Hematopoietic multipotent progenitor cell treated with erythropoietin and hydrocortisone succinate and interleukin-3 and kit ligand, for 17 days (in vitro differentiated cells): ENCODE results near the gene PCP4.
"Not testable (repeated sequence)": the region's sequence is repeated elsewhere in the genome, so short reads cannot be mapped to it uniquely, and the experiment has no call there.

ENCODE experiments used
- DNase-seq: peaks from one replicate; pipeline ENCODE4 v3.0.0-alpha.2; 2015; ENCODE audit warnings: low spot score

The PCP4 gene

GRCh38 chr21:39866093-39866492 lies 1.1 kb upstream of the PCP4 start:
- no peak for DNase-seq

- no peak for DNase-seq
These were observed 2.0 kb downstream of the PCP4 start for GRCh38 chr21:39869141-39869818.

GRCh38 chr21:39873687-39874086 lies 6.4 kb downstream of the PCP4 start:
- DNase-seq: no peak

GRCh38 chr21:39874206-39874605 lies 7.0 kb downstream of the PCP4 start:
- DNase-seq: no peak

GRCh38 chr21:39874759-39875158 lies 7.5 kb downstream of the PCP4 start:
- DNase-seq: no peak

- no peak for DNase-seq
These were observed 14.4 kb downstream of the PCP4 start for GRCh38 chr21:39881661-39882060.

GRCh38 chr21:39882151-39882838 lies 15.1 kb downstream of the PCP4 start:
- no peak for DNase-seq

- no peak for DNase-seq
These were observed 15.6 kb downstream of the PCP4 start for GRCh38 chr21:39882839-39883195.

GRCh38 chr21:39885119-39885848 lies 18.0 kb downstream of the PCP4 start:
- no peak for DNase-seq

- no peak for DNase-seq
These were observed 21.6 kb downstream of the PCP4 start for GRCh38 chr21:39888848-39889247.

GRCh38 chr21:39891111-39891510 lies 23.9 kb downstream of the PCP4 start:
- DNase-seq: no peak

GRCh38 chr21:39891863-39892262 lies 24.6 kb downstream of the PCP4 start:
- not testable (repeated sequence) for DNase-seq

GRCh38 chr21:39900491-39900890 lies 33.3 kb downstream of the PCP4 start:
- DNase-seq: no peak

GRCh38 chr21:39900911-39901310 lies 33.7 kb downstream of the PCP4 start:
- DNase-seq: no peak

- DNase-seq: no peak
These were observed 35.7 kb downstream of the PCP4 start for GRCh38 chr21:39902986-39903385.

GRCh38 chr21:39904457-39904856 lies 37.2 kb downstream of the PCP4 start:
- DNase-seq: no peak

GRCh38 chr21:39908265-39908923 lies 41.2 kb downstream of the PCP4 start:
- no peak for DNase-seq

GRCh38 chr21:39911286-39912199 lies 44.3 kb downstream of the PCP4 start:
- DNase-seq: no peak

GRCh38 chr21:39913706-39914305 lies 46.6 kb downstream of the PCP4 start:
- no peak for DNase-seq

GRCh38 chr21:39915881-39916280 lies 48.6 kb downstream of the PCP4 start:
- DNase-seq: no peak

GRCh38 chr21:39918558-39918957 lies 51.3 kb downstream of the PCP4 start:
- DNase-seq: no peak
